HepG2 (cell line): ENCODE results near the gene TPRG1L. TPM values are rescaled to one million over a fixed set of nuclear protein-coding genes. Genes with fewer than 3 reads are reported as not detected.

Experiments
- ATAC-seq: fragments of 200-7000 bp; cut with Tn5 transposase; 3 replicates; pipeline ENCODE4 v1.9.1; 2020; ENCODE audit warnings: mild to moderate bottlenecking, moderate library complexity
- BruUV-seq: library from RNA; stranded (reverse); fragments of 400-500 nt; replicated peaks from 2 replicates; lab custom pipeline; 2021; lab: Mats Ljungman, UMichigan
- CTCF ChIA-PET: fragments of 300-600 bp; formaldehyde crosslinking; extraction: SDS; loops from one replicate; lab custom pipeline; 2021; ENCODE audit warnings: low total read pairs, inconsistent platforms, low intra/inter-chr PET ratio; lab: Yijun Ruan, JAX
- POLR2A ChIA-PET: fragments of 350-600 bp; sonication (Branson Sonifier 250); formaldehyde crosslinking; loops from one replicate; lab custom pipeline; 2020; ENCODE audit warnings: antibody characterized with exemption, inconsistent platforms; lab: Yijun Ruan, JAX
- DNase-seq: peaks from one replicate; pipeline ENCODE4 v3.0.0-alpha.2; 2015; ENCODE audit warnings: low spot score
- FAIRE-seq: peaks from 3 replicates; lab custom pipeline; 2011; peaks lifted over from hg19 to GRCh38; lab: Jason Lieb, UNC
- H2AFZ ChIP-seq: one replicate; pipeline ENCODE4 v1.6.1; 2011; ENCODE audit warnings: low read length, inconsistent platforms
- H3K27ac ChIP-seq: fragments of 300-600 bp; 3 replicates; pipeline ENCODE4 v1.8.0; 2011; ENCODE audit warnings: mixed run types, mild to moderate bottlenecking, mixed read lengths, low read length, inconsistent platforms; ENCODE audit not compliant: insufficient read depth; ENCODE audit errors: extremely low read length
- H3K27me3 ChIP-seq, 2 experiments: fragments of 200-600 bp in 1 of 2; 2 replicates in 1 of 2; 3 replicates in 1 of 2; pipeline versions ENCODE4 v1.6.0 to v1.8.0; 2011; ENCODE audit warnings: low read length in 2 of 2, mild to moderate bottlenecking in 2 of 2, moderate library complexity in 2 of 2, inconsistent platforms in 1 of 2; ENCODE audit not compliant: insufficient read depth in 2 of 2, control insufficient read depth in 1 of 2
- H3K36me3 ChIP-seq, 2 experiments: fragments of 200-600 bp in 1 of 2; replicated peaks in 1 of 2; 2 replicates in 1 of 2; 3 replicates in 1 of 2; pipeline versions ENCODE4 v1.5.1 to v1.8.0; 2011; ENCODE audit warnings: low read length in 2 of 2, inconsistent platforms in 1 of 2; ENCODE audit not compliant: insufficient read depth in 2 of 2, control insufficient read depth in 1 of 2
- H3K4me1 ChIP-seq: 2 replicates; pipeline ENCODE4 v1.5.1; 2012; ENCODE audit warnings: low read length, inconsistent platforms; ENCODE audit not compliant: insufficient read depth
- H3K4me2 ChIP-seq: 2 replicates; pipeline ENCODE4 v1.6.0; 2011; ENCODE audit warnings: low read depth, low read length, inconsistent platforms
- H3K4me3 ChIP-seq, 3 experiments: fragments of 200-600 bp in 1 of 3; sonication (generic), shearing (Covaris generic) in 1 of 3; replicated peaks in 1 of 3; 2 replicates each; pipeline ENCODE4 v1.5.1; 2011 to 2016; ENCODE audit warnings: low read length in 3 of 3, inconsistent platforms in 2 of 3, low read depth in 2 of 3, mild to moderate bottlenecking in 2 of 3, control low read depth in 1 of 3, mixed read lengths in 1 of 3; ENCODE audit not compliant: insufficient read depth in 1 of 3
- H3K79me2 ChIP-seq: one replicate; pipeline ENCODE4 v1.6.1; 2011; ENCODE audit warnings: low read length, inconsistent platforms; ENCODE audit not compliant: insufficient read depth
- H3K9ac ChIP-seq: 2 replicates; pipeline ENCODE4 v1.6.0; 2011; ENCODE audit warnings: mild to moderate bottlenecking, low read depth, low read length, inconsistent platforms; ENCODE audit not compliant: insufficient read depth
- H3K9me3 ChIP-seq: 2 replicates; pipeline ENCODE4 v1.5.1; 2012; ENCODE audit warnings: mild to moderate bottlenecking, low read length
- H4K20me1 ChIP-seq: 2 replicates; pipeline ENCODE4 v1.6.0; 2011; ENCODE audit warnings: inconsistent platforms, mild to moderate bottlenecking, low read length, moderate library complexity; ENCODE audit not compliant: insufficient read depth
- PAXIP1 ChIP-seq: sonication (generic); formaldehyde crosslinking; conservative IDR thresholded peaks from 2 replicates; pipeline ENCODE4 v1.4.0; 2020; ENCODE audit warnings: mild to moderate bottlenecking, missing genetic modification reagents, moderate library complexity
- UBTF ChIP-seq: sonication (generic); formaldehyde crosslinking; IDR thresholded peaks from 2 replicates; pipeline ENCODE4 v1.4.0; 2020; ENCODE audit warnings: mild to moderate bottlenecking, missing genetic modification reagents
- ZNF354B ChIP-seq: sonication (generic); formaldehyde crosslinking; IDR thresholded peaks from 2 replicates; pipeline ENCODE4 v1.8.0; 2022; ENCODE audit warnings: mild to moderate bottlenecking, missing genetic modification reagents
- ZNF512 ChIP-seq: sonication (generic); formaldehyde crosslinking; IDR thresholded peaks from 2 replicates; pipeline ENCODE4 v1.4.0; 2020; ENCODE audit warnings: mild to moderate bottlenecking, missing genetic modification reagents
- WGBS: methylation state at CpG from one replicate; pipeline ENCODE4 v1.1.6; 2017; ENCODE audit warnings: low lambda C conversion rate; 5-methylcytosine and 5-hydroxymethylcytosine counted together
- in situ Hi-C: cut with HindIII; loops from 2 replicates; pipeline ENCODE4 v1.10.0; 2017; ENCODE audit warnings: low pct_unique_long_range_greater_than_20kb; ENCODE audit not compliant: extremely low pct_ligation_motif_present
- intact Hi-C: fragments of 100-400 bp; cut with micrococcal nuclease; formaldehyde crosslinking; loops from one replicate; pipeline ENCODE4 v1.10.0; 2022; ENCODE audit not compliant: unreplicated experiment
- polyA plus RNA-seq, 8 experiments: library from polyadenylated mRNA; depleted of rRNA in 3 of 8; stranded (reverse) in 7 of 8; unstranded in 1 of 8; fragments of >200 nt; fragmentation: Illumina TruSeq in 4 of 8; extraction: Trizol in 4 of 8; gene quantifications; 2 replicates each; pipeline versions ENCODE4 v1.2.1 to v1.2.3, GENCODE V29; 2011 to 2016; ENCODE audit warnings: low read depth in 4 of 8, missing spikeins in 1 of 8, mixed read lengths in 1 of 8; ENCODE audit not compliant: insufficient read depth in 1 of 8
- total RNA-seq, 5 experiments: library from RNA; depleted of rRNA; stranded (reverse); fragments of >200 nt; fragmentation: Illumina TruSeq; extraction: Trizol; gene quantifications; 2 replicates each; pipeline ENCODE4 v1.2.3, GENCODE V29; 2016; ENCODE audit warnings: low read depth in 1 of 5

The TPRG1L gene
- total and polyA plus RNA-seq, 2 of the 13 experiments (the other 11 are each of a cell fraction or from before 2014, with no cell fraction given): 21.3 to 37.4 TPM

DNA sequence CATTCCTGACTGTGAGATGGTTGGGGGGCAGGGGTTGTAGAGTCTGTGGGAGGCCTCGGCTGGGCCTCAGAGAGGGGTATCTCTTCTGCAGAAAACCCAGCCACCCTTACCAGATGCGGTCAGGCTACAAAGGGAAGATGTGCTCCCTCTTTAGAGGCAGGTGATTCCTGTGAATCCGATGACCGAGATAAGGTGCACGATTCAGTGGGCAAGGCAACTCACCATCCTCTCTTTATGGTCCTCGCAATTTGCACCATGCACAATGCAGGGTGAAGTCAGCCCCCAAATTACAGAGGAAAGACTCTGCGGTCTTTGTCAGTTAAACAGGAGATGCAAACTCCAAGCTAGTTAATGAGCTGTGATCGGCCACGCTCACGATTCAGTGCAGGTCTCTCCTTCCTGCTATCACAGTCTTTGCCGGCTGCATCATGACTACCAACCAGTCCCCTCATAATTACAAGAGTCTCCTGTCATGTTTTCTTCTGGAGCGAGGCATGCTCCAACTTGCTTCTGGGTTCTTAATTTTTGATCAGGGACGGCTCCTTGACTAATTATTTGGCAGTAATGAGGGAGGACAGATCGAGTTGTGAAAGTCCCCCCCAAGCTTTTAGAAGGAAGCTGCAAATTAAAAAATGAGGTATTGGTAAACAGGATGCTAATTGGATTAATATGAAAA is 40.0 kb downstream of the TPRG1L start (continued):
- no peak for TF ChIP-seq PAXIP1 (CRISPR knock-in tag)
- TF ChIP-seq ZNF512 (CRISPR knock-in tag): no peak

GRCh38 chr1:3668148-3668547 is 43.3 kb downstream of the TPRG1L start:
- CTCF ChIA-PET: no interaction called here
- Histone ChIP-seq H3K79me2 (no peaks in the 10 kb centered on the region), H3K9ac (no peak overlapping the region), H3K9me3 (no peaks in the 10 kb centered on the region)
- no peak for FAIRE-seq
- in situ Hi-C loops: no loop called here
- TF ChIP-seq ZNF354B (CRISPR knock-in tag) (no peak), UBTF (CRISPR knock-in tag) (no peak)
- TF ChIP-seq, all 625 proteins: peak for 0
- Histone ChIP-seq H3K4me2 (peak overlapping the region; percentile 65; the same call in 1 of the 2 replicates), H3K4me1 (peaks cover 38% of the 10 kb centered on the region), H3K4me3 (no peak overlapping the region), H2AFZ (no peak overlapping the region), H4K20me1 (peaks cover 3% of the 10 kb centered on the region; the same call in 1 of the 2 replicates), H3K36me3 (no peaks in the 10 kb centered on the region), H3K27me3 (no peaks in the 10 kb centered on the region; a peak in 1 of 5 replicates), H3K27ac (no peak overlapping the region)
- POLR2A ChIA-PET: no interaction called here
- ATAC-seq: no peak
- WGBS: 76% methylated on average over 4 of the region's 8 CpGs
- intact Hi-C loops: no loop called here
- DNase-seq: no peak
- no TSS peak for BruUV-seq
